Measurements from ENCODE around the gene SBNO2.

DNA sequence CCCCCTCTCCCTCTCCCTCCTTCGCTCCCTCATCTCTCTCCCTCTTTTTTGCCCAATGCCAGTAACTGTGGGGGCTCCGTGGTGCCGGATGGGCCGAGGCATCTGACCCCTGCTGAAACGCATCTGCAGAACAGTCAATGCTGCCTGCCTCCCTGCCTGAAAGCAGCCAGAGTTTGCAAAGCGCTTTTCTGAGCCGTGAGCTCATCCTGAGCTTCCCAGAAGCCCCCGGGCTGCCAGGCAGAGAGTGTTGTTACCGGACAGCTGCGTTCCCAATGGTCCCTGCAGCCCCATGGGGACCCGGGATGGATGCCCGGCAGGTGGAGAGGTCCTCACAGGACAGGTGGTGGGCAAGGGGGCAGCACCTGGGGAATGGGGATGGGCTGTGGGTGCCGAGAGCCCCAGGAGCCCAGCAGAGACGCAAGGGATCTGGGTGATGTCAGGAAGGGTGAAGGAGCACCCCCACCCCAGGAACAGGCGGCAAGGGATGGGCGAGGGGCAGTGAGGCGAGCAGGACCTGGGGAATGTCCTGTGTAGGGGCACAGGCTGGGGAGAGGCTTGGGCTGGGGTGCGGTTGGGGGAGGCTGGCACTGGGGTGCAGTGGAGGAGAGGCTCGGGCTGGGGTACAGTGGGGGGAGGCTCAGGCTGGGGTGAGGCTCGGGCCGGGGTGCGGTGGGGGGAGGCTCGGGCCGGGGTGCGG is 37.3 kb downstream of the SBNO2 start:
- TF ChIP-seq, protein P1, sequence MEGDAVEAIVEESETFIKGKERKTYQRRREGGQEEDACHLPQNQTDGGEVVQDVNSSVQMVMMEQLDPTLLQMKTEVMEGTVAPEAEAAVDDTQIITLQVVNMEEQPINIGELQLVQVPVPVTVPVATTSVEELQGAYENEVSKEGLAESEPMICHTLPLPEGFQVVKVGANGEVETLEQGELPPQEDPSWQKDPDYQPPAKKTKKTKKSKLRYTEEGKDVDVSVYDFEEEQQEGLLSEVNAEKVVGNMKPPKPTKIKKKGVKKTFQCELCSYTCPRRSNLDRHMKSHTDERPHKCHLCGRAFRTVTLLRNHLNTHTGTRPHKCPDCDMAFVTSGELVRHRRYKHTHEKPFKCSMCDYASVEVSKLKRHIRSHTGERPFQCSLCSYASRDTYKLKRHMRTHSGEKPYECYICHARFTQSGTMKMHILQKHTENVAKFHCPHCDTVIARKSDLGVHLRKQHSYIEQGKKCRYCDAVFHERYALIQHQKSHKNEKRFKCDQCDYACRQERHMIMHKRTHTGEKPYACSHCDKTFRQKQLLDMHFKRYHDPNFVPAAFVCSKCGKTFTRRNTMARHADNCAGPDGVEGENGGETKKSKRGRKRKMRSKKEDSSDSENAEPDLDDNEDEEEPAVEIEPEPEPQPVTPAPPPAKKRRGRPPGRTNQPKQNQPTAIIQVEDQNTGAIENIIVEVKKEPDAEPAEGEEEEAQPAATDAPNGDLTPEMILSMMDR (IDR thresholded peaks at IDR 0.05), result no peak
- TF ChIP-seq POLR2A (IDR thresholded peaks at IDR 0.05), result no peak

Data from Peyer's patch (tissue), 4 donors.